A673 (cell line): ENCODE data around the gene ANKRD44.

Experiments used
- EZH2 ChIP-seq: fragments of 200-600 bp; sonication (generic); IDR thresholded peaks from 2 replicates; pipeline ENCODE4 v1.6.1; 2017; ENCODE audit warnings: borderline replicate concordance, low read depth, mild to moderate bottlenecking, mixed read lengths, antibody characterized with exemption, low read length; ENCODE audit not compliant: poor library complexity, severe bottlenecking
- TF ChIP-seq, protein P1 (sequence below): fragments of 300-800, 200-600 bp; sonication (generic); conservative IDR thresholded peaks from 2 replicates; pipeline ENCODE4 v1.5.1; 2017; ENCODE audit warnings: low read depth, mild to moderate bottlenecking, antibody characterized with exemption, low read length, moderate library complexity, mixed read lengths

DNA sequence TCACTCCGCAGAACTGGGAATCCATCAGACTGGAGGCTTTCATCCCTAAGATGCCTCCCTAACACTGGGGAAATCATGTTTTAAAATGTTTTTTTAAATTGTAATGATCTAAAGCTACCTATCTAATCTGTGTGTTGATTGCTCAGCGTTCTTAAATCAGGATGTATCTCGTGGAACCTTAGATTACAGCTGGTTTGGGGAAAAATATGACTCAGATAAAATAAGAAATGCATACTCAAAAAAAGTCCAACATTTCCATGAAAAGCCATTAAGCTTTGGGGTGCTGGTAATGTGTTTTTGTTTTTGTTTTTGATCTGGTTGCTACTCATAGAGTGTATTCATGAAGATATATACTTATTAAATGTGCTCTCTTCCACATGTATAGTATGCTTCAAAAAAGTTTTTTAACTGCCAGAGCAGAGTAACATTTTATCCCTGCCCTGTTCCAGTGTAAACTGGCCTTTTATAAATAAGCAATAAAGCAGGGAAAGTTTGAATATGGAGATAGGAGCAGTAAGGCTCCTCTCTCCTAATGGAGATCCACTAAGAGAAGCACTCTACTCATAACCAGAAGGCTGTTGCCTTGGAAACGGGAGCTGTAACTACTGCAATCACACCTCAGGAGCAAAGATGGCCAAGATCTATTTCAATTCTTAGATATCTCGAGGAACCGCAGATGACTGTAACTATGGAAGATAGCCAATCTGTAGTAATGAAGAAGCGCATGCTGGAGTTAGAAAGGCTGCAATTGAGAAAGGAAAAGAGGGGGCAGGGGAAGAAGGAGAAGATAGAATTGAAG lies 41.6 kb downstream of the ANKRD44 start:
- TF ChIP-seq, protein P1, sequence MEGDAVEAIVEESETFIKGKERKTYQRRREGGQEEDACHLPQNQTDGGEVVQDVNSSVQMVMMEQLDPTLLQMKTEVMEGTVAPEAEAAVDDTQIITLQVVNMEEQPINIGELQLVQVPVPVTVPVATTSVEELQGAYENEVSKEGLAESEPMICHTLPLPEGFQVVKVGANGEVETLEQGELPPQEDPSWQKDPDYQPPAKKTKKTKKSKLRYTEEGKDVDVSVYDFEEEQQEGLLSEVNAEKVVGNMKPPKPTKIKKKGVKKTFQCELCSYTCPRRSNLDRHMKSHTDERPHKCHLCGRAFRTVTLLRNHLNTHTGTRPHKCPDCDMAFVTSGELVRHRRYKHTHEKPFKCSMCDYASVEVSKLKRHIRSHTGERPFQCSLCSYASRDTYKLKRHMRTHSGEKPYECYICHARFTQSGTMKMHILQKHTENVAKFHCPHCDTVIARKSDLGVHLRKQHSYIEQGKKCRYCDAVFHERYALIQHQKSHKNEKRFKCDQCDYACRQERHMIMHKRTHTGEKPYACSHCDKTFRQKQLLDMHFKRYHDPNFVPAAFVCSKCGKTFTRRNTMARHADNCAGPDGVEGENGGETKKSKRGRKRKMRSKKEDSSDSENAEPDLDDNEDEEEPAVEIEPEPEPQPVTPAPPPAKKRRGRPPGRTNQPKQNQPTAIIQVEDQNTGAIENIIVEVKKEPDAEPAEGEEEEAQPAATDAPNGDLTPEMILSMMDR = no peak
- no peak for TF ChIP-seq EZH2
